Liver (tissue), 3 donors: ENCODE data around the gene ZNF93.

ENCODE experiments used
- EGR1 ChIP-seq, 2 donors: IDR thresholded peaks; 2 replicates each; pipeline ENCODE4 v1.6.1; 2016 to 2018; ENCODE audit warnings: antibody characterized with exemption in 2 of 2, low read depth in 2 of 2
- NR2F2 ChIP-seq: IDR thresholded peaks from 2 replicates; pipeline ENCODE4 v1.6.1; 2016; ENCODE audit warnings: antibody characterized with exemption
- RXRA ChIP-seq, 2 donors: IDR thresholded peaks; 2 replicates each; pipeline ENCODE4 v1.6.1; 2017 to 2018; ENCODE audit warnings: antibody characterized with exemption in 2 of 2, mild to moderate bottlenecking in 1 of 2
- SP1 ChIP-seq: IDR thresholded peaks from 2 replicates; pipeline ENCODE4 v1.6.1; 2018; ENCODE audit warnings: antibody characterized with exemption, mild to moderate bottlenecking
- TF ChIP-seq, protein P1 (sequence below): fragments of 150-350 bp; IDR thresholded peaks from 2 replicates; pipeline ENCODE4 v1.5.1; 2017; ENCODE audit warnings: improper control_type of control experiment, low read depth, low read length; ENCODE audit not compliant: missing input control
- donor health status: healthy.
- donor health status: healthy.

DNA sequence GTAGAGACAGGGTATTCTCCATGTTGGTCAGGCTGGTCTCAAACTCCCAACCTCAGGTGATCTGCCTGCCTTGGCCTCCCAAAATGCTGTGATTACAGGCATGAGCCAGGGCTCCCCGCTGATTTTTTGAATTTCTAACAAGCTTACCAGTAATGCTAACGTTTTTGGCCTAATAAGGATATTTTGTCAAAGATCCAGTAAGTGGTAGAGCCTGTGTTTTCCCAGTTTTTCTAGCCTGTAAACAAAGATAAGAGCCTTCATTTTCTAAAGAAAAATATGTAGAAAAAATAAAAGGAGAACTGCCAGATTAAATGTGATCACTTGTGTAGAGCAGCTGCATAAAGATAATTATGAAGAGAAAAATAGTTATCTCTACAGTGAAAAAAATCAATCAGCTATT lies 37.7 kb downstream of the ZNF93 start:
- TF ChIP-seq EGR1 (IDR thresholded peaks at IDR 0.05; ENCODE audit: low read depth in 2 of 2) (no peak), NR2F2 (no peak), SP1 (no peak), RXRA (IDR thresholded peaks at IDR 0.05) (no peak)
- TF ChIP-seq, protein P1, sequence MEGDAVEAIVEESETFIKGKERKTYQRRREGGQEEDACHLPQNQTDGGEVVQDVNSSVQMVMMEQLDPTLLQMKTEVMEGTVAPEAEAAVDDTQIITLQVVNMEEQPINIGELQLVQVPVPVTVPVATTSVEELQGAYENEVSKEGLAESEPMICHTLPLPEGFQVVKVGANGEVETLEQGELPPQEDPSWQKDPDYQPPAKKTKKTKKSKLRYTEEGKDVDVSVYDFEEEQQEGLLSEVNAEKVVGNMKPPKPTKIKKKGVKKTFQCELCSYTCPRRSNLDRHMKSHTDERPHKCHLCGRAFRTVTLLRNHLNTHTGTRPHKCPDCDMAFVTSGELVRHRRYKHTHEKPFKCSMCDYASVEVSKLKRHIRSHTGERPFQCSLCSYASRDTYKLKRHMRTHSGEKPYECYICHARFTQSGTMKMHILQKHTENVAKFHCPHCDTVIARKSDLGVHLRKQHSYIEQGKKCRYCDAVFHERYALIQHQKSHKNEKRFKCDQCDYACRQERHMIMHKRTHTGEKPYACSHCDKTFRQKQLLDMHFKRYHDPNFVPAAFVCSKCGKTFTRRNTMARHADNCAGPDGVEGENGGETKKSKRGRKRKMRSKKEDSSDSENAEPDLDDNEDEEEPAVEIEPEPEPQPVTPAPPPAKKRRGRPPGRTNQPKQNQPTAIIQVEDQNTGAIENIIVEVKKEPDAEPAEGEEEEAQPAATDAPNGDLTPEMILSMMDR: no peak
